Measurements from ENCODE around the gene ATP8B3.
A peak's percentile ranks its signal among the peaks of the same experiment; 100 is the strongest.

DNA sequence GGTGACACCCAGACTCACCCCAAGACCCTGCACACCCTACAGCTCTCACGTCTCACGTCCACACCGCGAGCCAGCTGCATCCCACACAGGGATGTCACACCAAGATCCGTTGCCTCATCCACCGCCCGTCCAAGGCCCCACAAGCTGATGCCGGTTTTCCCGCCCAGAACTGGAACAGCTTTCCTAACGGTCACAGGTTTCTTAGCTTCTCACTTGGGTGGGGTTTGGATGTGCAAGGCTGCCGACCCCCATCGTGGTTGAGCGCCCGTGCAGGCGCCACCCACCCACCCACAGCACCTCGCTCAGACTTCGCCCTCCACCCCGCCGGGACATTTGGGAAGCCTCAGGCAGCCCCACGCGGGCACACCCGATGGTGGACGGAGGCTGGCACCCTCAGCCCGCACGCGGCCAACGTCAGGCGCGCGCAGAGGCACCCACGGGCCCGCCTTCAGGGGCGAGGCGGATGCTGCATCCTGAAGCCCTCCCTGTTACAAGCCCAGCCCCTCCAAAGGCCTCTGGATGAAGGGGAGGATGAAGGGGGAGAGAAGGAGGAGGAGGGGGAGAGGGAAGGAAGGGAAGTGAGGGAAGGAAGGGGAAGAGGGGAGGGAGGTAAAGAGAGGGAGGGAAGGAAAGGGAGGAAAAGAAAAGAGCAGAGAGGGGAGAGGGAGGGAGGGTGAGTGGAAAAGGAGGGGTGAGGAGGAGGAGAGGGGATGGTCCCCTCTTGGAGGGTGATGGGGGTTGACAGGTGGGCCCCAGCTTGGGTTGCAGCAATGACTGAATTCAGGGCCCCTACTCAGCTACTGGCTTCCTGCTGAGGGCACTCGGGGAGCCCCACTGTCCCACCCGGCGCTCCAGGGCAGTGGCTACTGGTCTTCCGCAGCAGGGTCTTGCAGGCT lies 45.9 kb downstream of the ATP8B3 start:
- no peak for TF ChIP-seq EZH2phosphoT487 (IDR thresholded peaks at IDR 0.05; ENCODE audit: unreplicated experiment)
- TF ChIP-seq, protein P1, sequence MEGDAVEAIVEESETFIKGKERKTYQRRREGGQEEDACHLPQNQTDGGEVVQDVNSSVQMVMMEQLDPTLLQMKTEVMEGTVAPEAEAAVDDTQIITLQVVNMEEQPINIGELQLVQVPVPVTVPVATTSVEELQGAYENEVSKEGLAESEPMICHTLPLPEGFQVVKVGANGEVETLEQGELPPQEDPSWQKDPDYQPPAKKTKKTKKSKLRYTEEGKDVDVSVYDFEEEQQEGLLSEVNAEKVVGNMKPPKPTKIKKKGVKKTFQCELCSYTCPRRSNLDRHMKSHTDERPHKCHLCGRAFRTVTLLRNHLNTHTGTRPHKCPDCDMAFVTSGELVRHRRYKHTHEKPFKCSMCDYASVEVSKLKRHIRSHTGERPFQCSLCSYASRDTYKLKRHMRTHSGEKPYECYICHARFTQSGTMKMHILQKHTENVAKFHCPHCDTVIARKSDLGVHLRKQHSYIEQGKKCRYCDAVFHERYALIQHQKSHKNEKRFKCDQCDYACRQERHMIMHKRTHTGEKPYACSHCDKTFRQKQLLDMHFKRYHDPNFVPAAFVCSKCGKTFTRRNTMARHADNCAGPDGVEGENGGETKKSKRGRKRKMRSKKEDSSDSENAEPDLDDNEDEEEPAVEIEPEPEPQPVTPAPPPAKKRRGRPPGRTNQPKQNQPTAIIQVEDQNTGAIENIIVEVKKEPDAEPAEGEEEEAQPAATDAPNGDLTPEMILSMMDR (conservative IDR thresholded peaks at IDR 0.05; ENCODE audit: low read depth in 2 of 2), result no peak
- TF ChIP-seq REST (IDR thresholded peaks at IDR 0.05; ENCODE audit: unreplicated experiment), result no peak
- TF ChIP-seq EZH2 (IDR thresholded peaks at IDR 0.05; ENCODE audit: low read depth, unreplicated experiment), result peak; percentile 92
- TF ChIP-seq CREB1 (CRISPR knock-in tag; IDR thresholded peaks at IDR 0.05; ENCODE audit: low read depth), result no peak
- TF ChIP-seq POLR2AphosphoS5 (IDR thresholded peaks at IDR 0.05; ENCODE audit: low read depth), result no peak
- TF ChIP-seq ZNF114 (CRISPR knock-in tag; IDR thresholded peaks at IDR 0.05), result no peak
- TF ChIP-seq JUNB (IDR thresholded peaks at IDR 0.05; ENCODE audit: unreplicated experiment), result no peak
- no peak for TF ChIP-seq NANOG (IDR thresholded peaks at IDR 0.05; ENCODE audit: borderline replicate concordance)

Measured in GM23338 (cell line).